C4-2B (cell line): ENCODE data around the gene GRK5.

Experiments
- ZFX ChIP-seq: fragments of 450-650 bp; IDR thresholded peaks from 2 replicates; pipeline ENCODE4 v1.6.1; 2017
- TF ChIP-seq, protein P1 (sequence below): fragments of 450-650 bp; conservative IDR thresholded peaks from 2 replicates; pipeline ENCODE4 v1.5.1; 2017; ENCODE audit warnings: mild to moderate bottlenecking

DNA sequence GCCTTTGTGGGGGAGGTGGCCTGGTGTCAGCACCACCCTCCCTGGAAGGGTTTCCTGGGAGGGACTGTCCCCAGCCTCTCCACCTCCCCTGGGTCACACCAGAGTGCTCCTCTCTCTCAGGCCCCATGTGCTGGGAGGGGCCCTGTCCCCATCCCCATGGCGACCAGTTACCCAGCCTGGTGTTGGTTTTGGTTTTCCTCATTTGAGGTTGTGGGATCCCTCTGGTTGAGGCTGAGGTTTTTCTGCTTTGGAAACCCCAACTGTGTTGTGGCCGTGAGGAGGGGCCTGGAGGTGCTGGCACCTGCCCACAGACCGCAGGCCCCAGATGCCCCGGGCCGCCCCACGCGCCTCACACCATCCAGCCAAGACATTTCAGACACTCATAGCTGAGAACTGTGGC, 106.3 kb downstream of the GRK5 start:
- TF ChIP-seq, protein P1, sequence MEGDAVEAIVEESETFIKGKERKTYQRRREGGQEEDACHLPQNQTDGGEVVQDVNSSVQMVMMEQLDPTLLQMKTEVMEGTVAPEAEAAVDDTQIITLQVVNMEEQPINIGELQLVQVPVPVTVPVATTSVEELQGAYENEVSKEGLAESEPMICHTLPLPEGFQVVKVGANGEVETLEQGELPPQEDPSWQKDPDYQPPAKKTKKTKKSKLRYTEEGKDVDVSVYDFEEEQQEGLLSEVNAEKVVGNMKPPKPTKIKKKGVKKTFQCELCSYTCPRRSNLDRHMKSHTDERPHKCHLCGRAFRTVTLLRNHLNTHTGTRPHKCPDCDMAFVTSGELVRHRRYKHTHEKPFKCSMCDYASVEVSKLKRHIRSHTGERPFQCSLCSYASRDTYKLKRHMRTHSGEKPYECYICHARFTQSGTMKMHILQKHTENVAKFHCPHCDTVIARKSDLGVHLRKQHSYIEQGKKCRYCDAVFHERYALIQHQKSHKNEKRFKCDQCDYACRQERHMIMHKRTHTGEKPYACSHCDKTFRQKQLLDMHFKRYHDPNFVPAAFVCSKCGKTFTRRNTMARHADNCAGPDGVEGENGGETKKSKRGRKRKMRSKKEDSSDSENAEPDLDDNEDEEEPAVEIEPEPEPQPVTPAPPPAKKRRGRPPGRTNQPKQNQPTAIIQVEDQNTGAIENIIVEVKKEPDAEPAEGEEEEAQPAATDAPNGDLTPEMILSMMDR = no peak
- no peak for TF ChIP-seq ZFX
